HG02623 (cell line): ENCODE results near the gene SCD5.

Source experiments
- ATAC-seq: cut with Tn5 transposase; IDR thresholded peaks from one replicate; pipeline ENCODE4 v1.9.1; 2021; ENCODE audit warnings: moderate library complexity; ENCODE audit not compliant: unreplicated experiment

The SCD5 gene

DNA sequence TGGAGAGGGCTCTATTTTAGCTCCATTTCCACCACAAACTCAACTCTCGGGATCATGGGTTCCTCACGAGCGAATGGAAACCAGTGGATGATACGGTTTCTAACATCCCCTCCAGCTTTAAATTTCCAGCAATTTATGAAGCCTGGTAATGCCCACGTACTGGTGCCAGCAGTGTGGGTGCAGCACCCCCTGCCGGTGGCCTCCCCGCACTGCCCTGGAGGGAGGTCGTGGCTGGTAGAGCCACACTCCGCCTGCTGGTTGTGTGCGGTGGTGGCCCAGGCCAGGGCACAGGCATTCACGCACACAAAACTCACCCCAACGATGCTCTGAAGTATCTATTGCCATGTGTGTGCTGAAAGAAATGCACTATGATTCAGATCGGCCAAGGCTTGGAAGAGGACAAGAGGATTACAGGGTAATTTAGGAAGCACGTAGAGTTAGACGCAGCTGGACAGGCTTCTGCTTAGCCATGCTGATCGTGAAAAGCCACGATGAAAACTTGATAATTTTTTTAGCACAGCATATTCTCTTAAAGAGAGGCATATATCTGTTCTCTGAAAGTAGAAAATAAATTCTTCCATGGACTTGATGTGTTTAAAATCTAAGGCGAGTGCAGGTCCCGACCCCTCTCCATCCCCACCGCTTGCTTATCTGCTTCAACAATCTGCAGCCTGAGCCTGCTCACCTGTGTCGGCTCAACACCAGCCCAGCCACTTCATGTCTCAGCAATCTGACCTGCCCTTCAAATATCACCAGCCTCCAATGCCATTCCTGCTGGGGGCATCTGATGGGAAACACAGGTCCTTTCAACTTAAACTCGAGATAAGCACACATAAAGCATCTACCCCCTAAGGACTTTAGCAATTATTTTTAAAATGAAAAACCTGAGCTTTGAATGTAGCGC lies 59.1 kb downstream of the SCD5 start:
- ATAC-seq, result peak; percentile 97

- no peak for ATAC-seq
Measured at GRCh38 chr4:82737354-82737753, 61.2 kb downstream of the SCD5 start.

GRCh38 chr4:82733636-82734035 lies 65.0 kb downstream of the SCD5 start:
- ATAC-seq, result no peak

GRCh38 chr4:82728301-82728700 lies 70.3 kb downstream of the SCD5 start:
- no peak for ATAC-seq

GRCh38 chr4:82726596-82726995 lies 72.0 kb downstream of the SCD5 start:
- no peak for ATAC-seq

- ATAC-seq, result peak; percentile 58
Measured at GRCh38 chr4:82721819-82722423, 76.7 kb downstream of the SCD5 start.

DNA sequence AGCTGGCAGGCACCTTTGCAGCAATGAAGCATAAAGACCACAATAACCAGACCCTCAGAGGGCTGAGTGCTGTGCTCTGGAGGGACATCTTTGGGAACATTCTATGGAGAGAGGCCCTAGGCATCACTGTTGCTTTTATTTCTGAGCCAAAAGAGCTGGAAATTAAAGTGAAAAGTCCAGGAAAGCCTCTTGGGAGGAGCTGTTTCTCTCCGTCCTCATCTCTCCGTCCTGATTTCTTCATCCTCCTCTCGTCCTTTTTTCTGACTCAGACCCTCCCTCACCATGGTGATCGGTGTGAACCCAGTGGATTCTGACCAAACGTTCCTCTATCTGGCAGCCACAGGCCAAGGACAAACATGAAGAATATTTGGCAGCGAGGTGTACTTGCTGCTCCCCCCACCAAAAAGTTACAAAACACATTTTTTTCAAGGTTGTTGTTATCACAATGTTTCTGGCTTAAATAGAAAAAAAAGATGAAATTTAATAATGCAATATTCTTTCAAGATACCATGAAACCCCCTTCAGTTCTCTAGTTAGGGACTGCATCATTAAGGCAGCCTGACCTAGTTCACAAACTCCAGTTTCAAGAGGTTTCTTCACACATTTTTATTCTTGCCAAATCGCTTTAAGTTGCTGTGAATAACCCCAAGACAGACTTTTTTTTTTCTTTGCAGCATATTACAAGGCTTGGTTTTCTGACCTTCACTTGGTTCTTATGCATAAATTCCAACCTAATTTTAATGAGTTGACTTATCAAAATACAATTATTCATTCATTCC lies 80.2 kb downstream of the SCD5 start:
- ATAC-seq, result no peak

- ATAC-seq, result no peak
Measured at GRCh38 chr4:82715731-82716617, 82.6 kb downstream of the SCD5 start.

DNA sequence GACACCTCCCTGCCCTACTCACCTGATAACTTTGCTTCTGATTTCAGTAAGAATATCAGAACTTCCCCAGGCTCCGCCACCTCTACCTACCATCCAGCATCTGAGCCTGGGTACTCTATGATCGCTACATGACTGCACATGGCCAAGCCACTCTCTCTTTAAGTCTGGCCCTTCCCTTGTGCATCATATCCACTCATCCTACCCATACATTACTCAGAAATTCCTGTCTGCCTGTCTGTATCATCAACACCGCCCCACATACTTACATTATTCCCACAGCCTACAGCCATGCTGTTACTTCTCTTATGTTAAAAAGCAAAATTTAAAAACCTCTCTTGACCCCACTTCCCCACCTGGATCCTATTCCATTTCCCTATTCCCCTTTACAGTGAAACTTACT lies 84.7 kb downstream of the SCD5 start:
- ATAC-seq, result no peak

DNA sequence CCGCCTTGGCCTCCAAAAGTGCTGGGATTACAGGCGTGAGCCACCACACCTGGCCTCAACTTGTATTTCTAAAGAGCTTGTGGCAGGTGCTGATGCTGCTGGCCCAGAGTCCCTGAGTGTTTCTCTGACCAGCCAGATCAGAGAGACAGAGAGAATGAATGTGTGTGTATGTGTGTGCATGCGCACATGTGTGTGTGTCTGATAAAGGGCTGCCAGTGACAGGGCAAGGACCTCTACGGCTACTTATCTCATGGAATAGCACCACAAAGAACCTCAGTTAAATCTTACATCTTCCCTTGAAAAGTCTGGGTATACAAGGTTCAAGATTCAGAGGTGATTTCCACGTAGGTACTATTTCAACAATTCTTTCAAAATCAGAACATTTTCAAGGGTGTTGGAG lies 86.0 kb downstream of the SCD5 start:
- no peak for ATAC-seq

DNA sequence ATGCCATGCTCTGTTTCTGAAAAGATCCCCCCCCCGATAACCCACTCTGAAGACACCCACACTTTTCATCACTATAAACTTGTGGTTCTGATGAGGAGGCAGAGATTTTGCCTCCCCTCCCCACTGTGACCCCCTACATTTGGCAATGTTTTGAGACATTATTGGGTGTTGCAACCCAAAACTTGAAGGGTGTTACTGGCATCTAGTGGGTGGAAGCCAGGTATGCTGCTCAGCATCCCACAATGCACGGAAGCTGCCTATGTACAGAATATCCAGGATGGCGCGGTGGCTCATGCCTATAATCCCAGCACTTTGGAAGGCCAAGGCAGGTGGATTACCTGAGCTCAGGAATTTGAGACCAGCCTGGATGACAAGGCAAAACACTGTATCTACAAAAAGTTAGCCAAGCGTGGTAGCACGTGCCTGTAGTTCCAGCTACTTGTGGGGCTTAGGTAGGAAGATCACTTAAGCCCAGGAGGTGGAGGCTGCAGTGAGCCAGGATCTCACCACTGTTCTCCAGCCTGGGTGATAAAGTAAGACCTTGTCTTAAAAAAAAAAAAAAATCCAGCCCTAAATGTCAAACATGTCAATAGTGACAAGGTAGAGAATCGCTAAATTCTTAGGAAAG lies 87.3 kb downstream of the SCD5 start:
- no peak for ATAC-seq

GRCh38 chr4:82710197-82710929 lies 88.2 kb downstream of the SCD5 start:
- ATAC-seq, result no peak

DNA sequence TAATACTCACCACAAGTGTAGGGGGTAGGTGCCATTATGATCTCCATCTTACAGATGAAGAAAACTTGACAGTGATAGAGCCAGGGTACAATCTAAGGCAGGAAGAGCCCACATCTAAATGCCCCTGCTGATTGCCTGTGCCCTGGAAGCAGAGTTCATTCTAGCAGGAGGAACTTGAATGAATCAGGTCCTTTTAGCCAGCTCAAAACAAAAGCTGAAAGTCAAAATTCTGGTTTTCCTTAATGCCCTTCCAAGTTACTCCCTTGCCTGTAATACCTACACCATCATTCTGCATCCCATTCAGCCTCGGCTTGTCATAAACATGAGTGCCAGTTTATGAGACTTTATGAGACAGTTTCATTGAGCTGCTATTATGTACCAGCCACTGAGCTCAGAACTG lies 89.6 kb downstream of the SCD5 start:
- ATAC-seq, result no peak

GRCh38 chr4:82706349-82707000 lies 92.1 kb downstream of the SCD5 start:
- ATAC-seq, result no peak

GRCh38 chr4:82705928-82706300 lies 92.7 kb downstream of the SCD5 start:
- no peak for ATAC-seq

- ATAC-seq, result no peak
Measured at GRCh38 chr4:82705169-82705927, 93.2 kb downstream of the SCD5 start.

- ATAC-seq, result no peak
Measured at GRCh38 chr4:82704156-82704555, 94.4 kb downstream of the SCD5 start.

GRCh38 chr4:82698412-82698811 lies 100.2 kb downstream of the SCD5 start:
- ATAC-seq, result no peak
